ENCODE results near the gene POC1A.

DNA sequence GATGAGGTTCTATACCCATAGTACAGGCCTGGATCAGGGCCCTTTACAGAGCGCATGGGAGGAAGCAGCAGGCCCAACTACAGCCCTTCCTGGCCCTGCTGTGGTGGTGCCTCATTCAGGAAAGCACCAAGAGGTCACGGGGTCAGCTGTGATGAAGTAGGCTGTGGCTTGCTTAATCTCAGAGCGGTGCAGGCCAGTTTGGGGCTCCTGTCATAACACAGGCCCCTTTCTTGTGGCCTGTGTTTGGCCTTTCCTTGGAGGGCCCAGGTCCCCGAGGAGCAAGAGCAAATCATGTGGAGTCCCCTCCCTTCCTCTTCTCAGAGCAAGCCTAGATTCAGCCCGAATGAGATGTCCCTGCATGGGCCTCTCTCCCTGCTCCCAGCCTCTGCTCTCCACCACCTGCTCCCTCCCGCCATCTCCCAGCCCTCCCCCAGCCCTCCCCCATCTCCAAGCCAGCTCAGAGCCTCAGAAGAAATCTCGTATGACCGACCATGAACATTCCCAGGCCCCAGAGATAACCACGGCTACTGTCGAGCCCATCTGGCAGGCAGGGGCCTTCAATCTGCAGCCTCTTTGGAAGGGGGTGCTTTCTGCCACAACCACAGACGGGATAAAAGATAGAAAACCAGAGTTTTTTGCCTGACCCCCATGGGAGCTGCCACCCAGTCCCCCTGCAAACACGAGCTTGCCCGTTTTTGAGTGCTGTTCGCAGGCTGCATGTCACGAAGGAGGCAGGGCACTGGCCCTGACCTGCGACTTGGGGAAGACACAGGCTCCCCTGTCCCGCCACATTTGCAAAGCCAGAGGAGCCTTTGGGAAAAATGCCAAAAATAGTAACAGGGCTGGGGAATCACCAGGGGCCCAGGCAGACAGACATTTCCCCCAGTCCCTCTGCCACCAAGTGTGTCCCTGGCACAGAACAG, 65.5 kb downstream of the POC1A start:
- TF ChIP-seq, protein P1, sequence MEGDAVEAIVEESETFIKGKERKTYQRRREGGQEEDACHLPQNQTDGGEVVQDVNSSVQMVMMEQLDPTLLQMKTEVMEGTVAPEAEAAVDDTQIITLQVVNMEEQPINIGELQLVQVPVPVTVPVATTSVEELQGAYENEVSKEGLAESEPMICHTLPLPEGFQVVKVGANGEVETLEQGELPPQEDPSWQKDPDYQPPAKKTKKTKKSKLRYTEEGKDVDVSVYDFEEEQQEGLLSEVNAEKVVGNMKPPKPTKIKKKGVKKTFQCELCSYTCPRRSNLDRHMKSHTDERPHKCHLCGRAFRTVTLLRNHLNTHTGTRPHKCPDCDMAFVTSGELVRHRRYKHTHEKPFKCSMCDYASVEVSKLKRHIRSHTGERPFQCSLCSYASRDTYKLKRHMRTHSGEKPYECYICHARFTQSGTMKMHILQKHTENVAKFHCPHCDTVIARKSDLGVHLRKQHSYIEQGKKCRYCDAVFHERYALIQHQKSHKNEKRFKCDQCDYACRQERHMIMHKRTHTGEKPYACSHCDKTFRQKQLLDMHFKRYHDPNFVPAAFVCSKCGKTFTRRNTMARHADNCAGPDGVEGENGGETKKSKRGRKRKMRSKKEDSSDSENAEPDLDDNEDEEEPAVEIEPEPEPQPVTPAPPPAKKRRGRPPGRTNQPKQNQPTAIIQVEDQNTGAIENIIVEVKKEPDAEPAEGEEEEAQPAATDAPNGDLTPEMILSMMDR (IDR thresholded peaks at IDR 0.05; ENCODE audit: insufficient read depth, low read depth, low read length), result no peak
- TF ChIP-seq EZH2 (IDR thresholded peaks at IDR 0.05; ENCODE audit: insufficient read depth, low read length), result no peak
